Neuronal stem cell (in vitro differentiated cells): Measurements from ENCODE around the gene CYSTM1.

Experiments
- DNase-seq: peaks from one replicate; pipeline ENCODE4 v3.0.0-alpha.2; 2013; ENCODE audit warnings: low spot score
- H2AFZ ChIP-seq: one replicate; pipeline ENCODE4 v1.6.1; 2013; ENCODE audit warnings: mild to moderate bottlenecking, low read length, inconsistent platforms
- H2AK5ac ChIP-seq: 2 replicates; pipeline ENCODE4 v1.6.1; 2013; ENCODE audit warnings: low read depth, mild to moderate bottlenecking, inconsistent platforms, low read length, moderate library complexity, mixed read lengths
- H2BK120ac ChIP-seq: 2 replicates; pipeline ENCODE4 v1.6.1; 2013; ENCODE audit warnings: low read depth, mild to moderate bottlenecking, inconsistent platforms, low read length, moderate library complexity, mixed read lengths
- H2BK12ac ChIP-seq: one replicate; pipeline ENCODE4 v1.6.1; 2013; ENCODE audit warnings: low read length, inconsistent platforms
- H2BK15ac ChIP-seq: 2 replicates; pipeline ENCODE4 v1.6.1; 2013; ENCODE audit warnings: mild to moderate bottlenecking, low read length, inconsistent platforms, mixed read lengths
- H2BK5ac ChIP-seq: one replicate; pipeline ENCODE4 v1.6.1; 2013; ENCODE audit warnings: inconsistent platforms, mild to moderate bottlenecking, low read length, moderate library complexity
- H3K14ac ChIP-seq: one replicate; pipeline ENCODE4 v1.6.1; 2013; ENCODE audit warnings: low read length, inconsistent platforms
- H3K18ac ChIP-seq: 2 replicates; pipeline ENCODE4 v1.6.1; 2013; ENCODE audit warnings: low read length, inconsistent platforms
- H3K23ac ChIP-seq: 2 replicates; pipeline ENCODE4 v1.6.1; 2013; ENCODE audit warnings: low read depth, mild to moderate bottlenecking, mixed read lengths, low read length, inconsistent platforms; ENCODE audit not compliant: poor library complexity
- H3K27ac ChIP-seq: replicated peaks from 3 replicates; pipeline ENCODE4 v1.5.1; 2013; ENCODE audit warnings: low read length, inconsistent platforms
- H3K27me3 ChIP-seq, 3 experiments: 2 replicates each; pipeline ENCODE4 v1.6.1; 2013; ENCODE audit warnings: low read length in 3 of 3, mild to moderate bottlenecking in 2 of 3, inconsistent platforms in 1 of 3, low read depth in 1 of 3, mixed read lengths in 1 of 3, moderate library complexity in 1 of 3; ENCODE audit not compliant: control insufficient read depth in 3 of 3, insufficient read depth in 3 of 3
- H3K36me3 ChIP-seq, 2 donors: replicated peaks in 1 of 2; 2 replicates each; pipeline ENCODE4 v1.6.1; 2013; ENCODE audit warnings: low read length in 2 of 2; ENCODE audit not compliant: control insufficient read depth in 2 of 2, insufficient read depth in 2 of 2
- H3K4ac ChIP-seq: 2 replicates; pipeline ENCODE4 v1.6.1; 2013; ENCODE audit warnings: inconsistent platforms, mild to moderate bottlenecking, low read length, moderate library complexity
- H3K4me1 ChIP-seq, 2 donors: 1 replicate in 1 of 2; 2 replicates in 1 of 2; pipeline ENCODE4 v1.6.1; 2013; ENCODE audit warnings: low read length in 2 of 2, low read depth in 1 of 2; ENCODE audit not compliant: control insufficient read depth in 2 of 2, insufficient read depth in 1 of 2
- H3K4me2 ChIP-seq: one replicate; pipeline ENCODE4 v1.6.1; 2013; ENCODE audit warnings: mild to moderate bottlenecking, low read length, inconsistent platforms; ENCODE audit not compliant: insufficient read depth, poor library complexity, severe bottlenecking
- H3K4me3 ChIP-seq, 2 donors: 2 replicates each; pipeline ENCODE4 v1.5.1; 2013; ENCODE audit warnings: low read length in 2 of 2, mild to moderate bottlenecking in 2 of 2, inconsistent platforms in 1 of 2, moderate library complexity in 1 of 2
- H3K79me1 ChIP-seq: one replicate; pipeline ENCODE4 v1.6.1; 2013; ENCODE audit warnings: low read depth, mild to moderate bottlenecking, inconsistent platforms, low read length, moderate library complexity
- H3K9ac ChIP-seq: one replicate; pipeline ENCODE4 v1.6.1; 2013; ENCODE audit warnings: mild to moderate bottlenecking, low read depth, low read length, inconsistent platforms; ENCODE audit not compliant: poor library complexity
- H3K9me3 ChIP-seq, 2 donors: replicated peaks in 1 of 2; 2 replicates each; pipeline versions ENCODE3 to v1.6.1; 2013; ENCODE audit warnings: low read length in 2 of 2, mild to moderate bottlenecking in 2 of 2, inconsistent platforms in 1 of 2, low read depth in 1 of 2, mixed read lengths in 1 of 2, moderate library complexity in 1 of 2; ENCODE audit not compliant: control insufficient read depth in 2 of 2, insufficient read depth in 1 of 2
- H4K8ac ChIP-seq: one replicate; pipeline ENCODE4 v1.6.1; 2013; ENCODE audit warnings: low read depth, mild to moderate bottlenecking, inconsistent platforms, low read length, moderate library complexity
- H4K91ac ChIP-seq: one replicate; pipeline ENCODE4 v1.6.1; 2013; ENCODE audit warnings: low read length, low read depth, mild to moderate bottlenecking, inconsistent platforms; ENCODE audit not compliant: poor library complexity
- WGBS, 2 donors: extraction: QIAGEN DNeasy Blood & Tissue Kit; methylation state at CpG; one replicate each; pipeline ENCODE4 v1.1.7; 2013; ENCODE audit warnings: missing lambda C conversion rate in 2 of 2, mixed read lengths in 1 of 2; ENCODE audit not compliant: insufficient read length in 2 of 2, insufficient replicate concordance in 1 of 2; ENCODE audit errors: extremely low coverage in 2 of 2; 5-methylcytosine and 5-hydroxymethylcytosine counted together

CYSTM1 gene

DNA sequence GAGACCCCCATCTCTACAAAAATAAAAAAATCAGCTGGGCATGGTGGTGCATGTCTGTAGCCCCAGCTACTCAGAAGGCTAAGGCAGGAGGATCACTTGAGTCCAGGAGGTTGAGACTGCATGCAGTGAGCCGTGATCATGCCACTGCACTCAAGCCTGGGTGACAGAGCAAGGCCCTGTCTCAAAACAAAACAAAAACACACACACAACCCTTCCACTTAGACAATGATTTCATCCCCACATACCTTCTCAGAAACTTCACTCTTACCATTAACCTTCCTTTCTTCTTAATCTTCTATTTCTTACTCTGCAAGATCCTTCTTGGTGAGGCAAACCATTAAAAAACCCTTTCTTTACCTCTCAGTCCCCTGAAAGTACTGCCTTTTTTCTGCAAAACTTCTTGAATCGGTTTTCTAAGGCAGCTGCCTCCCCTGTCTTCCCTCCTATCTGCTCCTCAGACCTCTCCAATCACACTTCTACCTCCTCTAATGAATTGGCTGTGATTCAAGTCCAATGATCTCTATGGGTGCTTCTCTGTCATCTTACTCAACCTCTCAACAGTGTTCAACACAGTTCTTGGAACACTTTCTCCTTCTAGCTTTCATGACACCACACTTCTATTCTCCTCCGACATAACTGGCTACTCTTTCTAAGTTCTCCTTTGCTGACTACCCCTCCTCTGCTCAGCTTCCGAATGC, 80.6 kb downstream of the CYSTM1 start:
- Histone ChIP-seq H2BK120ac (no peak overlapping the region), H3K4me2 (no peak overlapping the region), H3K79me1 (no peaks in the 10 kb centered on the region), H4K8ac (no peak overlapping the region), H3K4ac (no peak overlapping the region), H2BK12ac (no peak overlapping the region), H3K27ac (no peak overlapping the region), H2AK5ac (no peak overlapping the region), H3K4me1 (no peaks in the 10 kb centered on the region), H3K4me3 (no peak overlapping the region), H2AFZ (no peak overlapping the region), H3K36me3 (peaks cover 6 to 30% of the 10 kb centered on the region in 2 donors), H3K18ac (no peak overlapping the region), H3K23ac (no peak overlapping the region), H3K9me3 (peaks cover 0 to 13% of the 10 kb centered on the region in 2 donors), H3K9ac (no peak overlapping the region), H3K27me3 (no peaks in the 10 kb centered on the region), H3K14ac (no peak overlapping the region), H2BK15ac (no peak overlapping the region), H4K91ac (no peak overlapping the region), H2BK5ac (no peak overlapping the region)
- WGBS, 2 donors = no CpG with 5 or more reads among the region's 4 CpGs
- no peak for DNase-seq

DNA sequence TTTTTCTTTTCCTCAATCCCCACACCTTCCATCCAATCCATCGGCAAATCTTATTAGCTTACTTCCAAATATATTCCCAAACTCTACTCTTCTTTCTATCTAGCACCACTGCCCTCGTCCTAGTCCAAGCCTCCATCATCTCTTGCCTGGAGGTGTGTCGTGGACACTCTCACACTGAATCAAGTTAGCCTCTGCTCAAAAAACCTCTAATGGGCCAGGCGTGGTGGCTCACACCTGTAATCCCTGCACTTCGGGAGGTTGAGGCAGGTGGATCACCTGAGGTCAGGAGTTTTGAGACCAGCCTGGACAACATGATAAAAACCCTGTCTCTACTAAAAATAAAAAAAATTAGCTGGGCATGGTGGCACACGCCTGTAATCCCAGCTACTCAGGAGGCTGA, 81.7 kb downstream of the CYSTM1 start:
- no peak overlapping the region for H2AFZ ChIP-seq
- no peak overlapping the region for H3K9ac ChIP-seq
- H3K27me3 ChIP-seq = no peaks in the 10 kb centered on the region
- no peak overlapping the region for H3K4ac ChIP-seq
- H2BK120ac ChIP-seq = no peak overlapping the region
- no peak overlapping the region for H4K8ac ChIP-seq
- H3K4me2 ChIP-seq = no peak overlapping the region
- H3K27ac ChIP-seq = no peak overlapping the region
- no peaks in the 10 kb centered on the region for H3K79me1 ChIP-seq
- WGBS, 2 donors = 100% methylated on average over 1 to 2 of the region's 6 CpGs
- H3K4me1 ChIP-seq = peaks cover 0 to 4% of the 10 kb centered on the region in 2 donors
- H3K4me3 ChIP-seq = no peak overlapping the region
- H2AK5ac ChIP-seq = no peak overlapping the region
- H2BK12ac ChIP-seq = no peak overlapping the region
- H3K36me3 ChIP-seq = peaks cover 4 to 24% of the 10 kb centered on the region in 2 donors
- H3K18ac ChIP-seq = no peak overlapping the region
- no peak overlapping the region for H2BK15ac ChIP-seq
- no peak overlapping the region for H3K14ac ChIP-seq
- DNase-seq = no peak
- no peak overlapping the region for H3K23ac ChIP-seq
- H3K9me3 ChIP-seq = peaks cover 0 to 13% of the 10 kb centered on the region in 2 donors
- H2BK5ac ChIP-seq = no peak overlapping the region
- no peak overlapping the region for H4K91ac ChIP-seq

DNA sequence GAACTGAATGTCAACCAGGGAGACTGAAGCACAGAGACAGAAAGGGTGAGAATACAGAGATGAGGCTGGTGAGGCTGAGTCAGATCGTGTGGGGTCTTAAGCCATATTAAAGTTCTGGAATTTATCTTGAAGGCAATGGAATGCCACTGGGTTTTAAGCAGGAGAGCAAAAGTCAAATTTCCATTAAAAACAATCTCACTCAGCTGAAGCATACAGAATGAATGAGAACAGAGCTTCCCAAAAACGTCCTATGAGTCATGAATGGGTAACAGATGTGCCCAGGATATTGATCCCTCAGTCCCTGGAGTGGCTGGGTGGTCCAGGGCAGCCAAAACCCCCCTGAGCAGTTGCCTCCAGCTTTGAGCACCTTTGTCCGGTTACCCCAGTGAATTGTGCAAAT, 83.0 kb downstream of the CYSTM1 start:
- Histone ChIP-seq H3K9me3 (peaks cover 0 to 13% of the 10 kb centered on the region in 2 donors), H3K9ac (no peak overlapping the region), H2BK5ac (no peak overlapping the region), H3K4ac (no peak overlapping the region), H3K4me3 (no peak overlapping the region), H3K14ac (no peak overlapping the region), H3K18ac (no peak overlapping the region), H3K79me1 (no peaks in the 10 kb centered on the region), H3K36me3 (peaks cover 4 to 32% of the 10 kb centered on the region in 2 donors), H2AK5ac (no peak overlapping the region), H2BK120ac (no peak overlapping the region), H2BK15ac (no peak overlapping the region), H3K27me3 (no peaks in the 10 kb centered on the region), H3K23ac (no peak overlapping the region), H3K4me2 (no peak overlapping the region), H2BK12ac (no peak overlapping the region), H4K8ac (no peak overlapping the region), H2AFZ (no peak overlapping the region), H3K27ac (no peak overlapping the region), H4K91ac (no peak overlapping the region), H3K4me1 (peaks cover 0 to 4% of the 10 kb centered on the region in 2 donors)
- WGBS, 2 donors = no CpG with 5 or more reads among the region's 3 CpGs
- DNase-seq = no peak

DNA sequence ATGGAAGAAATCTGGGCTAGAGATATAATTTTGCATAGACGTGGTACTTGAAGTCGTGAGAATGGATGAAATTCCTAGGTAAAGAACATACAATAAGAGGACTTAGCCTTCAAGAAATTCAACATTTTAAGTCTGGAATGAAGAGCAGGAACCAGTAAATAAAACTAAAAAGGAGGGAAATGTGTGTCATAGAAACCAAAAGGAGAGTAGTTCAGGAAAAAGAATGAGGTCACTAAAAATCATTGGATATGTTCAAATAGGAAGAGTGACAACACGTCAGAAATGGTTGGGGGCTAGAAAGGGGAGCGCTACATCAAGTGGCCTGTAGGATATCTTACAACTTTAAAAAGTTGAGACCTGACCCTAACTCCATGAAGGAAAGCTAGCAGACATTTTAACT, 83.9 kb downstream of the CYSTM1 start:
- no CpG with 5 or more reads among the region's 4 CpGs for WGBS, 2 donors
- no peak overlapping the region for H4K91ac ChIP-seq
- H3K27ac ChIP-seq = no peak overlapping the region

More for the DNA sequence above, 83.9 kb downstream of the CYSTM1 start:
- H3K23ac ChIP-seq = no peak overlapping the region
- no peak overlapping the region for H2AK5ac ChIP-seq
- no peak overlapping the region for H2AFZ ChIP-seq
- H3K9me3 ChIP-seq = peaks cover 0 to 13% of the 10 kb centered on the region in 2 donors
- no peak overlapping the region for H3K18ac ChIP-seq
- H3K4me3 ChIP-seq = no peak overlapping the region
- H3K36me3 ChIP-seq = peaks cover 4 to 32% of the 10 kb centered on the region in 2 donors
- no peaks in the 10 kb centered on the region for H3K27me3 ChIP-seq
- no peak for DNase-seq
- H3K79me1 ChIP-seq = no peaks in the 10 kb centered on the region
- no peak overlapping the region for H2BK15ac ChIP-seq
- H2BK5ac ChIP-seq = no peak overlapping the region
- no peak overlapping the region for H3K14ac ChIP-seq
- no peak overlapping the region for H4K8ac ChIP-seq
- no peak overlapping the region for H3K9ac ChIP-seq
- H3K4ac ChIP-seq = no peak overlapping the region
- peaks cover 0 to 4% of the 10 kb centered on the region in 2 donors for H3K4me1 ChIP-seq
- H3K4me2 ChIP-seq = no peak overlapping the region
- no peak overlapping the region for H2BK12ac ChIP-seq
- no peak overlapping the region for H2BK120ac ChIP-seq
